AG04450 (cell line): ENCODE results near the gene UFSP2. TPM values are rescaled to one million over a fixed set of nuclear protein-coding genes. Genes with fewer than 3 reads are reported as not detected.

Source experiments
- CTCF ChIA-PET: fragments of 300-600, 350-600 bp; formaldehyde crosslinking; extraction: SDS; loops from one replicate; lab custom pipeline; 2022; ENCODE audit warnings: antibody characterized with exemption, inconsistent platforms; lab: Charles Lee
- POLR2A ChIA-PET: fragments of 350-600 bp; formaldehyde crosslinking; extraction: SDS; loops from one replicate; lab custom pipeline; 2021; ENCODE audit warnings: antibody characterized with exemption, inconsistent platforms; lab: Yijun Ruan, JAX
- DNase-seq: peaks from one replicate; pipeline ENCODE4 v3.0.0-alpha.2; 2011; ENCODE audit warnings: low read depth, low spot score
- H3K27ac ChIP-seq: one replicate; pipeline ENCODE4 v1.5.1; 2012; ENCODE audit warnings: low read depth, low read length, control low read depth
- H3K27me3 ChIP-seq: one replicate; pipeline ENCODE4 v1.6.0; 2012; ENCODE audit warnings: low read length; ENCODE audit not compliant: control insufficient read depth, insufficient read depth
- H3K4me3 ChIP-seq: 2 replicates; pipeline ENCODE4 v1.5.1; 2011; ENCODE audit warnings: mild to moderate bottlenecking, low read depth, low read length, control low read depth
- H3K9me3 ChIP-seq: 2 replicates; pipeline ENCODE4 v1.5.1; 2012; ENCODE audit warnings: low read length; ENCODE audit not compliant: control insufficient read depth, insufficient read depth
- CTCF ChIP-seq: IDR thresholded peaks from 2 replicates; pipeline ENCODE4 v1.5.1; 2011; ENCODE audit warnings: low read depth, low read length, control low read depth, inconsistent platforms
- polyA plus RNA-seq: library from polyadenylated mRNA; depleted of rRNA; stranded (reverse); fragments of >200 nt; gene quantifications from 2 replicates; pipeline ENCODE4 v1.2.3, GENCODE V29; 2011

Gene UFSP2
- polyA plus RNA-seq, 1 experiment, result 54.1 TPM

GRCh38 chr4:185405296-185405999 lies 20.3 kb downstream of the UFSP2 start:
- ChIA-PET CTCF (no interaction called here), POLR2A (no interaction called here)
- no peak for TF ChIP-seq CTCF
- Histone ChIP-seq H3K27ac (no peak overlapping the region), H3K4me3 (no peak overlapping the region), H3K9me3 (no peaks in the 10 kb centered on the region), H3K27me3 (no peaks in the 10 kb centered on the region)
- no peak for DNase-seq

GRCh38 chr4:185404031-185404430 lies 21.7 kb downstream of the UFSP2 start:
- POLR2A ChIA-PET, result interaction anchor here (0.7 kb wide), 1 partner anchor 194 kb away, joined by 4 read pairs; no protein-coding TSS in a partner anchor

DNA sequence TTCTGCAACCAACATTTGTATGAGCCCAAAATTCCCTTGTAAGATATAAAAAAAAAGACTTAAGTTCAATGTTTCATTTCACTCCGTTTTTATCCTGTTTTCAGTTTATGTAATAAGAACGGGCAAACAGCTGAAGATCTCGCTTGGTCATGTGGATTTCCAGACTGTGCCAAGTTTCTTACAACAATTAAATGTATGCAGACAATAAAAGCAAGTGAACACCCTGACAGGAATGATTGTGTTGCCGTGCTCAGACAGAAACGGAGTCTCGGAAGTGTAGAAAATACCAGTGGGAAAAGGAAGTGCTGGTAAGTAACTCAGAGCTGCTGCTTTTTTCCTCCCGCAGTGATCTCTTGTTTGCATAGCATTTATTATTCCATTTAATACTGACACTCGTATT lies 26.3 kb downstream of the UFSP2 start:
- no peak for DNase-seq
- CTCF ChIA-PET, result no interaction called here
- POLR2A ChIA-PET, result no interaction called here
- Histone ChIP-seq H3K27ac (no peak overlapping the region), H3K9me3 (no peaks in the 10 kb centered on the region), H3K27me3 (no peaks in the 10 kb centered on the region), H3K4me3 (no peak overlapping the region)
- TF ChIP-seq CTCF, result no peak

More at GRCh38 chr4:185404031-185404430, 21.7 kb downstream of the UFSP2 start:
- DNase-seq, result no peak
- no peak overlapping the region for H3K4me3 ChIP-seq
- no peak for TF ChIP-seq CTCF
- CTCF ChIA-PET, result interaction anchor here (0.6 kb wide), 1 partner anchor 13 kb away, joined by 3 read pairs; no protein-coding TSS in a partner anchor
- no peaks in the 10 kb centered on the region for H3K9me3 ChIP-seq
- H3K27ac ChIP-seq, result no peak overlapping the region
- H3K27me3 ChIP-seq, result no peaks in the 10 kb centered on the region

- TF ChIP-seq CTCF, result no peak
- Histone ChIP-seq H3K9me3 (no peaks in the 10 kb centered on the region), H3K27me3 (no peaks in the 10 kb centered on the region), H3K4me3 (no peak overlapping the region), H3K27ac (no peak overlapping the region)
- ChIA-PET CTCF (interaction anchor here (1.0 to 1.5 kb wide), 2 partner anchors 215 to 243 kb away, joined by 3 read pairs; no protein-coding TSS in a partner anchor), POLR2A (no interaction called here)
- no peak for DNase-seq
Measured at GRCh38 chr4:185398618-185399017, 27.1 kb downstream of the UFSP2 start.

- no peak for TF ChIP-seq CTCF
- Histone ChIP-seq H3K9me3 (no peaks in the 10 kb centered on the region), H3K27ac (peak within 1 kb of the TSS; percentile 93), H3K27me3 (no peaks in the 10 kb centered on the region), H3K4me3 (peak within 1 kb of the TSS; percentile 73)
- CTCF ChIA-PET, result interaction anchor here (1.5 to 2.2 kb wide), 2 partner anchors 201 to 213 kb away, joined by 3 to 8 read pairs; no protein-coding TSS in a partner anchor
- POLR2A ChIA-PET, result interaction anchor here (1.0 to 3.0 kb wide), 2 partner anchors 29 to 143 kb away, joined by 3 to 15 read pairs; partner anchors contain the start of gene UFSP2
- DNase-seq, result no peak
Measured at GRCh38 chr4:185396724-185397385, 28.9 kb downstream of the UFSP2 start, which contains the start of gene ANKRD37. TSS of gene ANKRD37 (plus strand) at chr4:185396841. CDS start at chr4:185396924, 83 bp downstream.
